HG03280 (cell line): ENCODE results near the gene NUP98.
"Not testable (repeated sequence)": the region's sequence is repeated elsewhere in the genome, so short reads cannot be mapped to it uniquely, and the experiment has no call there.

Experiments
- ATAC-seq: cut with Tn5 transposase; IDR thresholded peaks from one replicate; pipeline ENCODE4 v1.9.1; 2021; ENCODE audit warnings: mild to moderate bottlenecking, moderate library complexity; ENCODE audit not compliant: unreplicated experiment

NUP98 gene

GRCh38 chr11:3645552-3645951 is 151.8 kb downstream of the NUP98 start:
- ATAC-seq: no peak

GRCh38 chr11:3644817-3645235 is 152.5 kb downstream of the NUP98 start, which contains the start of gene ART1:
Gene ART1 (plus strand): TSS chr11:3645128. CDS start chr11:3659214, 14,086 bp downstream.
- no peak for ATAC-seq

GRCh38 chr11:3643102-3643546 is 154.2 kb downstream of the NUP98 start:
- ATAC-seq: not testable (repeated sequence)

GRCh38 chr11:3642071-3642951 is 155.0 kb downstream of the NUP98 start:
- ATAC-seq: no peak

- ATAC-seq: no peak
Measured at GRCh38 chr11:3641701-3642070, 155.7 kb downstream of the NUP98 start, which contains the start of gene ART5. Gene ART5 (minus strand): TSS chr11:3641992. CDS start chr11:3641862, 130 bp downstream.

GRCh38 chr11:3641191-3641590 is 156.2 kb downstream of the NUP98 start:
- no peak for ATAC-seq

- ATAC-seq: no peak
Measured at GRCh38 chr11:3639841-3640240, 157.5 kb downstream of the NUP98 start.

- no peak for ATAC-seq
Measured at GRCh38 chr11:3638513-3638912, 158.8 kb downstream of the NUP98 start.

- ATAC-seq: no peak
Measured at GRCh38 chr11:3637201-3637600, 160.2 kb downstream of the NUP98 start.

- ATAC-seq: no peak
Measured at GRCh38 chr11:3635641-3636375, 161.5 kb downstream of the NUP98 start.

GRCh38 chr11:3632070-3632660 is 165.2 kb downstream of the NUP98 start:
- ATAC-seq: no peak

GRCh38 chr11:3631331-3631730 is 166.0 kb downstream of the NUP98 start:
- no peak for ATAC-seq

GRCh38 chr11:3627291-3627690 is 170.1 kb downstream of the NUP98 start:
- ATAC-seq: no peak

- no peak for ATAC-seq
Measured at GRCh38 chr11:3626250-3626960, 170.9 kb downstream of the NUP98 start.
